ENCODE measurements around the gene DTD1.
A peak's percentile ranks its signal among the peaks of the same experiment; 100 is the strongest.

Gene DTD1

GRCh38 chr20:18666803-18667415 is 79.1 kb downstream of the DTD1 start:
- DNase-seq = peak; percentile 95

GRCh38 chr20:18669241-18670019 is 81.6 kb downstream of the DTD1 start:
- DNase-seq = no peak

DNA sequence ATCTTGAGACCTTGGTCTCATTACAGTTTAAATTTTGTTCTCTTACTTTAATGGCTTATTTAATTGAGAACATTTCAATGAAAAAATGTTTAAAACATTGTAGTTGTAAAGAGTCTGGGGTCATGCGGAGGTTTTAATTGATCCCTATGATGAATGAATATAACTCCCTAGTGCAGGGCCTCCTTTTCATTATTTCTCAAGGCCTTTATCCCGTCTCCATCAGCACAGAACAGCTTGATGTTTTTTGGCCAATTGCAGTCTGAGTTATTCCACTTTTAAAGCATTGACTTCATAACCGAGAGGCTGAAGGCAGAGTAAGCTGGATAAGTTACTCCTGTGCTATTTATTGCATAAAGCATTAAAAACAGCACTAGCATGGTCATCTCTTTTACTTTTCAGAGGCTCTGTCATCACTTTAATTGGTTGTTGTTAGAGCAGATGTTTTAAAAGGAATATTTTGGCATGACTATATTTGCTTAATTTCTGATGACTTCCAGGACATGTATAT is 83.4 kb downstream of the DTD1 start:
- DNase-seq = no peak

GRCh38 chr20:18672834-18673233 is 85.0 kb downstream of the DTD1 start:
- no peak for DNase-seq

GRCh38 chr20:18676396-18676795 is 88.5 kb downstream of the DTD1 start:
- no peak for DNase-seq

GRCh38 chr20:18677126-18677525 is 89.3 kb downstream of the DTD1 start:
- no peak for DNase-seq

DNA sequence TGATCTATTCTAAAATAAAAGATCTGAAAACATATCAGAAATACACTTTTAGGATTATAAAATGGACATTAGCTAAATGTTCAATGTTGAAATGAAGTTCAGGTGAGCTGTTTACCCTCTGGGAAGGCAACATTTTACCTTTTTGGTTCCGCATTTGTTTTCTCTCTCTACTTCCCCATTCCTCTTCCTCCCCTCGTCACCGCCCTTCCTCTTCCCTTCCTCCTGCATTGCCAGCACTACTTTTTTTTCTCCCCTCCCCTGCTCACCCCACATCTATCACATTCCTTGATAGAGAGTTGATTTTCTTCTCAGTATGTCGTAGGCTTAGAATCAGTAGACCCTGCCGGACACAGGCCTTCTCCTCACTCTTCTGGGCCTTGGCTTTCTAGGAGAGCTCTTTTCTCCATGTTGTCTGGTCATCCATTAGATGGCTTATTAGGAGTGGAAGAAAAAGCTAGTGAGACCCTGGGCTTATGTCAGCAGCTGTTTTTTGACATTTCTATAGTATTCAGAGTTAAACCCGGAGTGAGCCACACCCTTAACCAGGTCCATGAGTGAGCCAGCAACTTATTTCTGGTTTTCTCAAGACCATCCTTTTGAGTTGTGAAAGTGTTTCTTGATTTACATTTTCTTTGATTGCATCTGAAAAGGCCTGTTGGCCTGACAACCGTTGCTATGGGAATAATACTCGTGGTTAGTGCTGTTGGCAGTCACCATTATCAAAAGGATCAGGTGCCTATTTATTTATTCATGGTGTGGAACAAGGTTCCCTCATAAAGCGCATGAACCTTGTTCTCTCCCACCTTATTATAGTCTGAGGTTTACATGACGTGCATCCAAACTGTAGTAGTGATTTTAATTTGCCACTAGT is 90.9 kb downstream of the DTD1 start:
- peak; percentile 65 for DNase-seq

DNA sequence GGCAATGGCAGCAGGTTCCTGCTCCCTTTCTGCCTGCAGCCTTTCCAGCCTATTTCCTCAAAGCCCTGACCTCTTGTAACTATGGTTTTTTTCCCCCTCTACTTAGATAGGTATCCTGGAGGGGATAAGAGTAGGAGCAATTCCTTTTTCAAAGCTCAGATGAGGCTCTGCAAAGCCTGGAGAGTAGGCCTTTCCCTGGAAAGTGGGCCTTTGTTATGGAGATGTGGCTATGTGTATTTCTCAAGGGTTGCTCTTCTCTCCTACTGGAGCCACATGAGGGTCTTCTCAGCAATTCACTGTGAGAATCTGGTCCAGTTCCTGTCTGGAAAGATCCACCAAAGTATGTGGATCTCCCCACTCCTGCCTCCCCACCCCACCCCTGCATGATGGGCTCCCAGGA is 96.0 kb downstream of the DTD1 start:
- DNase-seq = no peak

DNA sequence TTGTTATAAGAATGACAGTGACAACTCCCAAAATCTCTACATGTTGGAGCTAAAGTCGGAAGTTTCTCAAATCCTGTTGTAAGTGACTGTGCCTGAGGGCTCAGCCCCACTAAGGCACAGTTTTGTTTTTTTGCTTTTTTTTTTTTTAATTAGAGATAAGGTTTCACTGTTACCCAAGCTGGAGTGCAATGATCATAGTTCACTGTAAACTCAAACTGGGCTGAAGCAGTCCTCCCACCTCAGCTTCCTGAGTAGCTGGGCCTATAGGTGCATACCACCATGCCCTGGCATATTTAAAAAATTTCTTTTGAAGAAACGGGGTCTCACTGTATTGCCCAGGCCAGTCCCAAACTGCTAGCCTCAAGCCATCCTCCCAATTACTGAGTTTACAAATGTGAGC is 96.9 kb downstream of the DTD1 start:
- DNase-seq = no peak

DNA sequence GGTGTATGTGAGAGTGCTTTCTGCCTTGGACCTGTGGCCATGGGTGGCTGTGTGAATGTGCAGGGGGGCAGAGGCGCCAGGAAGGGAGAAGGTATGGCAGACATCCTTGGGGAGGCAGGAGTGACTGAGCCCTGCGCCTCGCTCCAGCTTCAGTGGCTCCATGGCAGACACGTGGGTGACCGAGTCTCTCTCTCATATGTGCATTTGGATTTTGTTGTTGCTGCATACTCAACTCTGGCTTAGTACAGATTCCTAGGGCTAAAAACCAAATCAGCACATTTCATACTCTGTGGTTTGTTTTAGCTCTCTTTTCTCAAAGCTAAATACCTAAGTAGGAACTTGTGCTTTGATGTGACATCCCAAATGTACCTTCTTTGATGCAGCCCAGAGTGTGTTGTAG is 97.6 kb downstream of the DTD1 start:
- DNase-seq = no peak

DNA sequence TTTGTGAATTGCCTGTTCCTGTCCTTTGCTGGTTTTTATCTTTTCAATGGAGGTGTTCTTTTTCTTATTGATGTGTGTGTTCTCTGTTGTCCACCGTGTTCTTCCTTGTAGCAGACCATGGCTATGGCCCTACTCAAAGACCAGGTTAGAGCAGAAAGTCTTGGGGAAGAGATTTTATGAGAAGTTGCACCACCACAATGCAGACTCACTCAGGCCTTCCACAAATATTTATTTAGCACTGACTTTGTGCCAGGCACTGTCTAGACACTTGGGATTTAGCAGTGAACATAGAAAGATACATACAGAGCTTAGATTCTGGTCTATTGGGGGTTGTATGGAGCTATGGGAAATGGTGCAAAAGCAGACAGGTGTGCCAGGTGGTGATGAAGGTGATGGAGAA is 98.8 kb downstream of the DTD1 start:
- DNase-seq = no peak

GRCh38 chr20:18688676-18689075 is 100.8 kb downstream of the DTD1 start:
- DNase-seq = no peak

- DNase-seq = no peak
These were observed 101.7 kb downstream of the DTD1 start for GRCh38 chr20:18689557-18689956.

- no peak for DNase-seq
These were observed 104.6 kb downstream of the DTD1 start for GRCh38 chr20:18692447-18692846.

GRCh38 chr20:18694071-18694470 is 106.2 kb downstream of the DTD1 start:
- no peak for DNase-seq

- DNase-seq = no peak
These were observed 107.3 kb downstream of the DTD1 start for GRCh38 chr20:18695175-18695574.

GRCh38 chr20:18698735-18699380 is 111.0 kb downstream of the DTD1 start:
- no peak for DNase-seq

DNA sequence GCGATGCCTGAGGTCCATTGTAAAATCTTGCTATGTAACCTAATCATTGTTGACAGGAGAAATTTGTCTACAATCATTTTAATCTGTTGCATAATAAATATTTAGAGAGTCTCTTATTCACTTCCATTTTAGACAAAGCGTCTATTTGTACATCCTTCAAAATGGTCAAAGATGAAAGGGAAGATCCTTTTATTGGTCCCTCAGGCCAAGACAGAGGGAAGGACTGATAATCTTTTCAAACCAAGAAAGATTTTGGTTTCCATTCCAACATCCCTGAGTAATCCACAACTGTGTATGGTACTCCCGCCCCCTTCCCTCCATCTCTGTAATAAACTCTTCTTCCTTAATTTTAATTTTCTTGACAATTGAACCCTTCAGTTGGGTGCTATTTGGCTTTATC is 114.1 kb downstream of the DTD1 start:
- no peak for DNase-seq

GRCh38 chr20:18702736-18703135 is 114.9 kb downstream of the DTD1 start:
- no peak for DNase-seq

DNA sequence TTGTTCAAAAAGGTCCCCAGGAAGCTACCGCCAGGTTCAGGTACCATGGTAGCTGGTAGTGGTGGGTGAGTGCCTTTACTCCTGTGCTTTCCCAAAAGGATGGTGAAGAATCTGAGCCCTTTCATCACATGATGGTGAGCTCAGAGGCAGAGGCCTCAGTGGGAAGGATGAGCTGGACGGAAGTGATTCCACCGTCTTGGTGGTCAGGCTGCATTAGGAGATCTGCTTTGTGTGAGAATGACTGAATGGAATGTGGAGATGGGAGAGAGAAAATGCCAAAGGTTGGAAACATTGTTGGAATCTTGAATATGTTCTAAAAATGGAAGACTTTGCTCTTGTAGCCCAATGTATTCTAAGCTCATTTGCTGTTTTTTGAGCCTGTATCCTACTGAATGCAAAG is 117.6 kb downstream of the DTD1 start:
- DNase-seq = no peak

GRCh38 chr20:18705910-18706309 is 118.1 kb downstream of the DTD1 start:
- no peak for DNase-seq

GRCh38 chr20:18712131-18712530 is 124.3 kb downstream of the DTD1 start:
- DNase-seq = no peak

GRCh38 chr20:18712882-18713281 is 125.0 kb downstream of the DTD1 start:
- no peak for DNase-seq
